ENCODE measurements around the gene PSMD2.
"Not testable (repeated sequence)": the region's sequence is repeated elsewhere in the genome, so short reads cannot be mapped to it uniquely, and the experiment has no call there.

The PSMD2 gene

DNA sequence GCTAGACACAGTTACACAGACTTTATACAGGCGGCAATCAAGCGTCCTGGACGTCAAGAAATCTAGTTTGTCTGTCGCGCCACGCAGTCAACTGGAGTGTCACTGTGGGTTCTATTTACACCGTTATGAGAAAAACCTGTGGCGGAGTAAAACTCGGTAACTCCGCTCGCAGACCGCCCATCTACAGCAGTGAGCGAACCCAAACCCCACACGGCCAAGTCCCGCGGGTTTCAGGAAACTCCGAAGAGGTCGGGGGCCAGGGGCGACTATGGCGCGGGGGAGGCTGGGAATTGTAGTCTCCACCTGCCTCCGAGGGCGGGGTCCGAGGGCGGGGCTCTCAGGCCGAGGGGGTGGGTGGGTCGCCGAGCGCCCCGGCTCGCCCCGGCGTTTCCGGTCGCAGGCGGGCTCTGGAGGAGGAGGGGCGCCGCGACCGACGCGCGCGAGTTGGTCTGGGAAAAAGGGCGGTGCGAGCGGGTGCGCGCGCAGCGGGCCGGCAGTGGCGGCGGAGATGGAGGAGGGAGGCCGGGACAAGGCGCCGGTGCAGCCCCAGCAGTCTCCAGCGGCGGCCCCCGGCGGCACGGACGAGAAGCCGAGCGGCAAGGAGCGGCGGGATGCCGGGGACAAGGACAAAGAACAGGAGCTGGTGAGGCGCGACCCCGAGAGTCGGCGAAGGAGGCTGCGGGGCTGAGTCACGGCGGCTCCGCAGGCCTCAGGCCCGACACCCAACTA, at the start of gene PSMD2:
Gene PSMD2, plus strand, starts transcription at position 483 of the 729 bp plus-strand sequence. Its CDS starts 26 bp downstream, at position 509.
- peak; percentile 67 for DNase-seq (ENCODE audit: low read depth)

DNA sequence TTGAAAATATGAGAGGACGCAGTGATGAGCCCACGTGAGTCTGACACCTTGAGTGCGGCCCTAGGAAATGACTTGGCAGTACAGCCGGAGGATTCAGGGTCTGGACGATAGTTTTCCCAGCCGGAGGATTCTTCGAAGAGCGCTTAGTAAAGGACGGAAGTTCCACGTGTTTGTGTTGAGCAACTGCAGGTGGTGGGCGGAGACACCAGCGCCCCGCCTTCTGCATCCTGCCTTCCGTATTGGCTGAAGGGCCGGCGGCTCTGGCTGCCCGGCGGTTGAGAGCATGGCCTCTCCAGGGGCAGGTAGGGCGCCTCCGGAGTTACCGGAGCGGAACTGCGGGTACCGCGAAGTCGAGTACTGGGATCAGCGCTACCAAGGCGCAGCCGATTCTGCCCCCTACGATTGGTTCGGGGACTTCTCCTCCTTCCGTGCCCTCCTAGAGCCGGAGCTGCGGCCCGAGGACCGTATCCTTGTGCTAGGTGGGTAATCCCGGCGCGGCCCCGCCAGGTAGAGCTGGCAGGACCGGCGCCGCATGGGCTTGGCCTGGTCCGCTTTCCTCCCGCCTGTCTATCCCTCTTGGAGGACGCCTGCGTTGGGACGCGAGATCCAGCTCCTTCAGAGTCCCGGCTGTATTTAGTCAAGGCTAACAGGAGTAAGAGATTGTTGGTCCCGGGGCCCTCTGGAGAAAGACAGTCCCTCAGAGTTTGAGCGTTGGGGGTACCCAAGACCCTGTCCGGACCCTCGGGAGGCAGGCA, 49.5 kb upstream of the PSMD2 start, which contains the start of gene EEF1AKMT4:
Gene EEF1AKMT4, plus strand, starts transcription at position 261 of the 755 bp plus-strand sequence. Its CDS starts 23 bp downstream, at position 284.
- peak; percentile 93 for DNase-seq (ENCODE audit: low read depth)

DNA sequence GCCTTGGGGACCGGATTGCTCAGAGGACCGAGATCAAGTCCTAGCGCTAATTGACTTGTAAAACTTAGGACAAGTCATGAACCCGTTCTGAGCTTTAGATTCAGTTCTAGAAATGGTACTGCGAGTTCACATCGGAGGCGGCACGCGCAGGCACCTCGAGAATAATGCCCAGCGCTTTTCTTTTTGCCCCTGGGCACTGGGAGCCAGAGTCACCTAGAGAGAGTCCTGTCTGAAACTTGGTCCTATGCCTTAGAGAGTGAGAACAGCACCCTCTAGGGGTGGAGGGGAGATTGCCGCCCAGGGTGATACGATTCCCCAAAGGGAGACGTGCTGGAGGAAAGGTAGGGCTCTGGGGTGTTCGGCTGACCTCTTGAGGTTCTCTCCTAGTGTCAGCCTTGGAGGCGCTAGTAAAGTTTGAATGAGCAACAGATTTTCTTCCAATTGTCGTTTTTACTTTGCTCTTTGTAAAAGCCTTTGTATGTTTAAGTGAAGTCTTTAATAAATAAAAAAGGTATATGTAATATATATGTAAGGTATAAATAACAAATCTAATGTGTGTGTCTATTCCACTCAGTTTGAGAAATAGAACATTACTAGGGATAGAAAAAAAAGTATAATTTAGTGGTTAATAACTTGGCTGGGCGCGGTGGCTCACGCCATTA, 48.7 kb upstream of the PSMD2 start:
- DNase-seq (ENCODE audit: low read depth), result peak; percentile 47

DNA sequence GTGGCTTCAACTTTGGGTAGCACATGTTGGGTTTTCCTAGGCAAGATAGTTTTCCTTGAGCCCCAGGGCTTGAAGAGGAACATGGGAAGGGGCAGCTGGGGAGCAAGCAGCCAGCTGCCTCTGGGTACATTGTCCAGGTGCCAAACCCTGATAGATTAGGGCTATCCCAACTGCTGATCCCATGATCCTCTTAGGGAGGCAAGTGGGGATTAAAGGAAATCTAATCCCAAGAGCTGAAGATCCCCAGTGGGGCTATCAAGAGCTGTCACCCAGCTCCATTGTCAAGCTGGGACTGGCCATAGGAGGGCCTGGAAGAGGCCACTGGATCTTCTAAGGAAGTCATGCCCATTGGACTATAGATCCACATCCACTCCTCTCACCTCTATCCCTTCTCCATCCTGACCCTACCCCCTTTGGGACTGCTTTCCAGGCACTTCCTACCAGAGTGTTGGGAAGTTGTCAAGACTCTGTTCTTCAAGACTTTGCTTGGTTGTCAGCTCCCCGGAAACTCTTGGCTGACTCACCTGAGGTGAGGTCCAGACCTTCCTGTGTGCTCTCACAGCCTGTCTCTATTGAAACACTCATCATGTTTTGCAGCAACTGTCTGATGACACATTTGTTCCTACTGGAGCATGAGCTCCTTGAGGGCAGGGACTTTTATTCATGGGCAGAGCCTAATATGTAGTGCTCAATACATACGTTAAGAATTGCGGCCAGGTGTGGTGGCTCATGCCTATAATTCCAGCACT, 43.6 kb upstream of the PSMD2 start:
- DNase-seq (ENCODE audit: low read depth), result no peak

DNA sequence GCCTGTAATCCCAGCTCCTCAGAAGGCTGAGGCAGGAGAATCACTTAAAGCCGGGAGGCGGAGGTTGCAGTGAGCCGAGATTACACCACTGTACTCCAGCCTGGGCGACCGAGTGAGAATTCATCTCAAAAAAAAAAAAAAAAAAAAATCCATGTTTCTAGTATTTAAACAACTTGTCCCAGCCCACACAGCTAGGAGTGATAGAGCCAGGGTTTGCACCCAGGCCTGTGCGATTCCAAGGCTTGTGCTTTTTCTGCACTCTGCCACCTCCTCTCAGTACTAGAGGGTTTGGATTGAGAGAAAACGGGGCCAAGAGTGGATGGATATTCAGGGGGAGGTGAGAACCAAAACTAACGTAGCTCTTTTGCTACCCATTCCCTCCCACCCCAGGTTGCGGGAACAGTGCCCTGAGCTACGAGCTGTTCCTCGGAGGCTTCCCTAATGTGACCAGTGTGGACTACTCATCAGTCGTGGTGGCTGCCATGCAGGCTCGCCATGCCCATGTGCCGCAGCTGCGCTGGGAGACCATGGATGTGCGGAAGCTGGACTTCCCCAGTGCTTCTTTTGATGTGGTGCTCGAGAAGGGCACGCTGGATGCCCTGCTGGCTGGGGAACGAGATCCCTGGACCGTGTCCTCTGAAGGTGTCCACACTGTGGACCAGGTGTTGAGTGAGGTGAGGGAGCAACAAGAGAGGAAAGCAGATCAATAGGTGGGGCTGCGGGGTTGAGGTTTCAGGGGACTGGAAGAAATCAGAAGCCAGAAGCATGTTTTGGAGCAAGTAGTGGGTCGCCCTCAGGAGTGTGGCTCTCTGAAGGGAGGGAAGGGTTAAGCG, 41.7 kb upstream of the PSMD2 start:
- DNase-seq (ENCODE audit: low read depth), result no peak

DNA sequence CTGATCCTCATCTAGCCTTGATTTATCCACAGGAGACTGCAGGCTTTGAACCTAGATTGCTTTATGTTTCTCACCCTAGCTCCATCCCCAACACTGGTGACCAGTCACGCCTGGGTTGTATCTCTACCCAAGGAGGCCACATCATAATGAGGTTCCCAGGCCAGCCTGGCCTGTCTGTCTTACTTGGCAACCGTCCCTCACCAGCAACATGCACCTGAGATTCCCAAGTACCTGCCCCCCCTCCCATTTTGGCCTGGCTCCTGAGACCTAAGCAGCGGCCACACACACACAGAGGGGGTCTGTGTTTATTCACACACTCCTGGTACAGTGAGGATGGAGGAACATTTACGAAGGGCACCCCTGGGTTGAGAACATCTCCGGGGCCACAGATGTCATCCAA, 40.1 kb upstream of the PSMD2 start:
- DNase-seq (ENCODE audit: low read depth), result no peak

DNA sequence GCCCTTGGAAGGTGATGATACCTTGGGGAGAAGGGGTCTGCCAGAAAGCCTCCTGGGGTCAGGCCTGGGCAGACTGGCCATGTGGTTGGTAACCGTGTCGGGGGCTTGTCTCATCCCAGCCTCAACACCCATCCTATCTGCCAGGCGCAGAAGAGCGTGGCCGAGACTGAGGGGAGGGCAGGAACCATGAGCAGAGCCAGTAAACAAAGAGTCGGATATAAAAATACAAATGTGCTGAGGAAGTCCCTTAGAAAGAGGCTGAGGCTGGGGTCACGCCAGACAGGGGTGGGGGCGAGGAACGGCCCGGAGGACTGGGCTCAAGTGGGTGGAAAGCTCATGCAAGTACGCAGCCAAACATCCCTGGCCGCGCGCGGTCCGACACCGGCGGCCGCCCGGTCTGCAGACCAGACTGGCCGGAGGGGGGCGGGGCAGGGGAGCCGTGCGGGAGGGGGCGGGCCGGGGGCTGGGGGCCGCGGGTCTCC, 39.6 kb upstream of the PSMD2 start:
- no peak for DNase-seq (ENCODE audit: low read depth)

DNA sequence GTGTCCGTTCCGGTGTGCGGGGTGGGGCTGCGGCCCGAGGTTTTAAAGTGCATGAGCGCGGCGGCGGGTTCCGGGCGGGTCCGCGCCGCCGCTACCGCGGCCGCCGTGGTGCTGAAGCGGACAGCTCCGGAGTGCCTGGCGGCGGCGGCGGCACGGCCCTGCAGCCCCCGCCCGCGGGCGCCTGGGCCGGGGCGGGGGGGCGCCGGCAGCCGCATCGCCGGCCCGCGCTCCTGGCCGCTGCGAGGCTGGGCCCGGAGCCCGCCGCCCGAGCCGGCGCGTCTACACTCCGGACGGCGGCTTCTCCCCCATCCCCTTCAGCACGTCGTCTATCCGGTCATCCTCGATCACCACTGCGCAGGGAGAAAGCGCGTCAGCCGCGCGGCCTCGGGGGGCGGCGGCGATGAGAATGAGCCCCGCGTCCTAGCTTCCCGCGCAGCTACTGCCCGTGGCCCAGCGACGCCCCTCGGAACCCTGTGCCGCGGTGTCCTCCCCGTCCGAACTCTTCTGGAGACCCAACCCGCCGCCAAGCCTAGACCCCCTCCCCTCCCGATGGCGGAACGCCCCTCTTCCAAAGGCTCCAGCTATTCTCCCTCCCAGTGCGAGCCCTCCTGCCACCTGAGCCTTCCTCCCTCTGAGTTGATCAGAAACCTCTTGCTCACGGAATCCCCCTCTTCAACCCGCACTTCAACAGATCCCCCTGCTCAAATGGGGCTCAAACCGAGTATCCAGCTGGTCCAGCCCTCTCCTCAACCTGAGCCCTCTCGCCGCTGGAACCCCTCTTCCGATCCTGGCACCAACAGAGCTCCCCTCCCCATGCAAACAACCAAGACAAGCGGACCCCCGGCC, 38.9 kb upstream of the PSMD2 start:
- no peak for DNase-seq (ENCODE audit: low read depth)

DNA sequence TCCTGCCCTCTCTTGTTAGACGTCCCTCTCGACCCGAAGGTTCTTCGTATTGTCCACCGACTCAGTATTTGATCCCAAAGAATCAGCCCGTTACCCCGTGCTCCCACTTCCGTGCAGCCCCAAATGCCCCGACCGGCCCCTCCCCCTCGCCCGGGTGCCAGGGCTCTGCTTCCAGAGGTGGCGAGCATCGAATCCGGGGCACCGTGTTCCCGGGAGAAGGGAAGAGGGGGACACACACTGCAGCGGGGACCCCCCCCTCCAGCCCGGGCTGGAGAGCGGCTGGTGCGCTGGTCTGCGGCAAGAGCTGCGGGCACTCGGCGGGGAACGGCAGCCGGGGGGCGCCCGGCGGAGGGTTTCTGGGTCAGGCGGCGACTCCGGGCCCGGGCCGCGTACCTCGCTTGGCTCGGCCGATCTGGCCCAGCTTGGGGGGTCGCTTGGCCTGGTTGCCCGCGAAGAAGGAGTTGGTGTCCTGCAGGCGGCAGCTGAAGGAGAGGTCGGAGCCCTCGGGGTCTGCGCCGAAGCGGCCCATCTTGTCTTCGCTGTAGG, 38.2 kb upstream of the PSMD2 start:
- DNase-seq (ENCODE audit: low read depth), result no peak

DNA sequence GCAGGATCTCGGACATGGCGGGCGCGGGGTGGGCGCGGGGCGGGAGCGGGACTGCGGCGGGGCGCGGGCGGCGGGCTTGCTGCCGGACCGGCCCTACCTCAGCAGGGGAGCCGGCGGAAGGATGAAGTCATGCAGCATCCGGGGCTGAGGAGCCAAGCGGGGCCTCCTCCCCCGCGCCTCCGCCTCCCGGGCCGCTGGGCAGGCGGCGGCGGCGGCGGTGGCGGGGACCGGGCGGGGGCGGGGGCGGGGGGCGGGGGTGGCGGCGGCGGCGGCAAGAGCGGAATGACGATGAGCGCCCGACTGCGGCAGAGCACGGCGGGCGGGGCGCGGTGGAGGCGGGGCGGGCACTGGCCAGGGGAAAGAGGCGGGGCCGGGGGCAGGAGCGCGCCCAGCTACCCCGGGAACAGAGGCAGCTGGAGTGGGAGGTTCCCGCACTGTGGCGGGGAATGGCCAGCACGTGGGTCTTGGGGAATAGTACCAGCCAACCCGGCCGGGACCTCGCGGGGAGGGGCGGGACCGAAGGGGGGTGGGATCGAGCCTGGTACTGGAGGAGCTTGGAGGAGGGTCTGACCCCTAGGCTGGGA, 37.7 kb upstream of the PSMD2 start, which contains the start of gene CAMK2N2:
Gene CAMK2N2, minus strand, starts transcription at position 284 of the 584 bp plus-strand sequence. Its CDS starts 268 bp downstream, at position 16.
- DNase-seq (ENCODE audit: low read depth), result no peak

DNA sequence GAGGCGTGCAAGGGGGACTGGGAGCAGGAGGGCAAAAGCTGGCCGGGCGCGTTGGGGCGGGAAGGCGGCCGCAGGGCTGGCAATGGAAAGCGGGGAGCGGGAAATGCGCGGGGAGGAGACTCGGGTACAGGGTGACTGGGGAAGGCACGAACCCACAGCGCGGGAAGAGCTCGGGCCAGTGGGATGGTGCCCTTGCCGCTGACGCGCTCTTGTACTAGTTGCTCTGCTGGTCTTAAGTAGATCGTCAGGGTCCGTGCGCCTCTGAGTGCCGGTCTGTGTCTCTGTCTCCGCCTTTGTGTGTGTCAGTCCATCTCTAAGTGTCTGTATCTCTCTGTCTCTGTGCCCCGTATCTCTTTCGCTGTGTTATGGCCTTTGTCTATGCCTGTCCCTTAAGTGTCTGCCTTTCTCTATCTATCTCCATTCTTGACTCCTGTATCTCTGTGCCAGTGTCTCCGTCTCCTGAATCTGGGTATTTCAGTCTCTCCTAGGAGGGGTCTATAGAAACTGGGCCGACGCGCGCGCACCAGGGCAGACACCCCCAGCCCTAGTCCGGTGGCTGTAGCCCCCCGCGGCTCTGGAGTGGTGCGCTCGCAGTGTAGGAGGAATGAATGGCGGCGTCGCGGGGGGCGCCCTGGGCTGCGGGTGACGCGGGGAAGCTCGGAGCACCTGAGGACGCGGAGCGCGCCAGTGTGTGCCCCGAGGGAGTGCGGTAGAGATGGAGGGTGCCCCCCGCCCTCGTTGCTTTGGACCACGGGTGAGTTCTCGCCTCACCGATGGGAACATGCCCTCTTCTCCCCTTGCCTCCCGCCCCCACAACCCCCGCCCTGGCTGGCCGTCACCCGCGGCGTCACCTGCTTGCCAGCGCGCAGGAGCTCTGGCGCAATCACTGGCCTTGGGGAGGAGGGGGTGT, 36.9 kb upstream of the PSMD2 start:
- DNase-seq (ENCODE audit: low read depth), result no peak

DNA sequence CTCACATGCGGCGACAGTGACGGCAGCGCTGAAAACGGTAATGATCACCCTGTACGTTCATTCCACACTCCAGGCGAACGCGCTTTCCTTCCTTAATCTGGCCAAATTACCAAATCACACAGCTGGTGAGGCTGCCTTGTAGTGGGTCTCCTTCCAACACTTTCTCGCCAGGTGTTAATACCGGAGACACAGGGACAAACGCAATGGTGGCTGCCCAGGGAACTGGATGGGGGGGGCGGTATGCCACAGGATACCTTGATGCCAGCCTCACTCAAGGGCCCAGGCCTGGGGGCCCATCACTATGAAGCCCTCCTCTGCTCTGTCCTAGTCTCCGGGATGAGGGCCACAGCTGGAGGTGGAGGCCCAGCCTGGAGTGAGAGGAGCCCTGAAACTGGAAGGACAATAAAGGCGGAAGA, 36.3 kb upstream of the PSMD2 start:
- no peak for DNase-seq (ENCODE audit: low read depth)

DNA sequence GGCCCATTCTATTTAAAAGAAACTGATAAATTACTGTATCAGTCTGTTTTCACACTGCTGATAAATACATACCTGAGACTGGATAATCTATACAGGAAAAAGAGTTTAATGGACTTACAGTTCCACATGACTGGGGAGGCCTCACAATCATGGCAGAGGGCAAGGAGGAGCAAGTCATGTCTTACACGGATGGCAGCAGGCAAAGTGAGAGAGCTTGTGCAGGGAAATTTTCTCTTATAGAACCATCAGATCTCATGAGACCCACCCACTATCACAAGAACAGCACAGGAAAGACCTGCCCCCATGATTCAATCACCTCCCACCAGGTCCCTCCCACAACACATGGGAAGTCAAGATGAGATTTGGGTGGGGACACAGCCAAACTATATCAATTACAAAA, 31.8 kb upstream of the PSMD2 start:
- DNase-seq (ENCODE audit: low read depth), result not testable (repeated sequence)

DNA sequence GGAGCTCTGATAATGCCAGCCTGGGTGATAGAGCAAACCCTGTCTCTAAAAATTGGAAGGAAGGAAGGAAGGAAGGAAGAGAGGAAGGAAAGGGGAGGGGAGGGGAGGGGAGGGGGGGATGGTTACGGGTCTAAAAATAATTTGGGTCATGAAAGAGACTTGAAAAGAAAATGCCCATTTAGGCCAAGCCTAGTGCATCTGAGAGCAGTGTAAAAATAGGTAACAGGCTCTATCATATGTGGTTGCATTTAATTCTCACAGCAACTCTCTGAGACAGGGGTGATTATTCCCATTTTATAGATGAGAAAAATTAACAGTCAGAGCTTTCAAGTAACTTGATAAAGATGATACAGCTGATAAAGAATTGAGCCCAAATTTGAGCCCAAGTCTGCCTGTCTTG, 26.8 kb upstream of the PSMD2 start:
- no peak for DNase-seq (ENCODE audit: low read depth)

DNA sequence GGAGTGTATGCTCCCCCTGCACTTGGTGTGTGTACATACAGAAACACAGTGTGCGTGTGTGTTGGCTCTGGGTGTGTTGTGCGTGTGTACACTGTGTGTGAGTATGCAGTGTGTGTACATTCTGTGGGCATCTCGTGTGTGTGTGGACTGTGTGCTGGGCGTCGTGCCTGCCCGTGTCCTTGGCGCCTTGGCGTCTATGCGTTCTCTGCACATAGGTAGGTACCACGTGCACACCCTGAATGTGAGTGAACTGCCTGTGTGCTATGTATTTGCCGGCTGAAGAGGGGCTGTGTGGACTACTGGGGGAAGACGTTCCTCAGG, 23.7 kb upstream of the PSMD2 start:
- DNase-seq (ENCODE audit: low read depth), result no peak

DNA sequence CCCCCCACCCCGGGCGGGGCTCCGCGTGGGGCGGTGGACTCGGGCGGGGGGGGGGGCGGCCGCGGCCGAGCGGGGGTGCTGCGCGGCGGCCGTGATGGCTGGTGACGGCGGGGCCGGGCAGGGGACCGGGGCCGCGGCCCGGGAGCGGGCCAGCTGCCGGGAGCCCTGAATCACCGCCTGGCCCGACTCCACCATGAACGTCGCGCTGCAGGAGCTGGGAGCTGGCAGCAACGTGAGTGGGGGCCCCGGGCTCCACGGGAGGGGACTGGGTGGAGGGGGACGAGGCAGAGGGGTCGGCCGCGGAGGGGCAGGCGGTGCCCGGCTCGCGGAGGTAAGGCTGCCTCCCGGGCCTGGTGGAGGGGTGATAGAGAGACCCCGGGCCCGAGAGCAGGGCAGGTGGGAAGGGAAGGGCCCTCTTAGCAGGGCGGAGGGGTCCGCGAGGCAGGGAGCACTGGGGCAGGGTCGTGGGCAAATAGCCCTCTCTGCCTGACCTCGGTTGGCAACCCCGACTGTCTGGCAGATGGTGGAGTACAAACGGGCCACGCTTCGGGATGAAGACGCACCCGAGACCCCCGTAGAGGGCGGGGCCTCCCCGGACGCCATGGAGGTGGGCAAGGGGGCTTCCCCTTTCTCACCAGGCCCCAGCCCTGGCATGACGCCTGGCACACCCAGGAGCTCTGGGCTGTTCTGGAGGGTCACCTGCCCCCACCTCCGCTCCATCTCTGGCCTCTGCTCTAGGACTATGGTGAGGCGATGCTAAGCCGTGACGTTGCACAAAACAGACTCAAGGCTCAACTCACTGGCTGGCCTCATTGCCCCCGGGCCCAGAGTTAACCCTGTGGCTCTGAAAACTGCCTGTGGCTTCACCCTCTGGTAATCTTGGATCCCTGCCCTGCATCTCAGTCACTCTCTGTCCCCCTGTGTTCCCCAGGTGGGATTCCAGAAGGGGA, 22.8 kb upstream of the PSMD2 start, which contains the start of gene ECE2:
Gene ECE2, plus strand, starts transcription at position 62 of the 950 bp plus-strand sequence. Its CDS starts 132 bp downstream, at position 194.
- no peak for DNase-seq (ENCODE audit: low read depth)

DNA sequence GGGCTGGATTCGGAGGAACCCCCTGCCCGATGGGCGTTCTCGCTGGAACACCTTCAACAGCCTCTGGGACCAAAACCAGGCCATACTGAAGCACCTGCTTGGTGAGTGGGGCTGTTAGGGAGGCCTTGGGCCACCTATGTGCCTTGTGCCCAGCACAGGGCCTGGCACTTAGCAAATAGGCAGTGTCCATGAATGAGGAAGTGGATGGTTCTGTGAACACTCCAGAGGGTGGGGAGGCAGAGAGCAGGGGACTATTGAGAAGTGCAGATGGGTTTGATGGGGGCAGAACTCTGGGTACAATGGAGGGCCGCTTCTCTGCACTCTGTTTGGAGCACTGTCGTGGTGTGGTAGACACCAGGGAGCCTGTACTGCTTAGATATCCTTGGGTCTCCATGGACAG, 21.7 kb upstream of the PSMD2 start:
- DNase-seq (ENCODE audit: low read depth), result no peak

All from non-pigmented ciliary epithelial cell (primary cell).